Type B pancreatic cell (in vitro differentiated cells): ENCODE data around the gene METTL14. TPM values are rescaled to one million over a fixed set of nuclear protein-coding genes. Genes with fewer than 3 reads are reported as not detected.

Experiments
- DNase-seq: peaks from one replicate; pipeline ENCODE4 v3.0.0; 2021; ENCODE audit warnings: mixed read lengths; ENCODE audit not compliant: unreplicated experiment; ENCODE audit errors: extremely low spot score
- H3K27ac Mint-ChIP-seq: 2 replicates; pipeline ENCODE4 v1.8.0; 2021; ENCODE audit warnings: mild to moderate bottlenecking, mixed read lengths
- H3K27me3 Mint-ChIP-seq: 2 replicates; pipeline ENCODE4 v1.8.0; 2021; ENCODE audit warnings: mixed read lengths
- H3K36me3 Mint-ChIP-seq: 2 replicates; pipeline ENCODE4 v1.8.0; 2021; ENCODE audit warnings: mixed read lengths
- H3K4me1 Mint-ChIP-seq: one replicate; pipeline ENCODE4 v1.8.0; 2021; ENCODE audit warnings: mixed read lengths; ENCODE audit not compliant: unreplicated experiment
- H3K4me3 Mint-ChIP-seq: 2 replicates; pipeline ENCODE4 v1.8.0; 2021; ENCODE audit warnings: mild to moderate bottlenecking, mixed read lengths
- H3K9me3 Mint-ChIP-seq: 2 replicates; pipeline ENCODE4 v1.8.0; 2021; ENCODE audit warnings: mixed read lengths
- CTCF ChIP-seq: fragments of 200-600 bp; sonication (generic); conservative IDR thresholded peaks from 2 replicates; pipeline ENCODE4 v1.5.0; 2021; ENCODE audit warnings: antibody characterized with exemption, mild to moderate bottlenecking
- total RNA-seq: library from RNA; stranded (reverse); gene quantifications from 2 replicates; pipeline ENCODE4 v1.2.1, GENCODE V29; 2021; ENCODE audit warnings: low replicate concordance

The METTL14 gene
- total RNA-seq, 1 donor from 2014 or later: 48.2 TPM

GRCh38 chr4:118752551-118752950 lies 67.4 kb downstream of the METTL14 start:
- Mint-ChIP-seq H3K9me3 (no peaks in the 10 kb centered on the region), H3K36me3 (peaks cover 31% of the 10 kb centered on the region), H3K27me3 (no peaks in the 10 kb centered on the region), H3K27ac (no peak overlapping the region), H3K4me3 (no peak overlapping the region), H3K4me1 (peaks cover 20% of the 10 kb centered on the region)
- TF ChIP-seq CTCF: no peak
- DNase-seq: no peak

GRCh38 chr4:118753096-118753495 lies 67.9 kb downstream of the METTL14 start:
- no peak for TF ChIP-seq CTCF
- Mint-ChIP-seq H3K4me1 (peaks cover 20% of the 10 kb centered on the region), H3K27ac (no peak overlapping the region)

DNA sequence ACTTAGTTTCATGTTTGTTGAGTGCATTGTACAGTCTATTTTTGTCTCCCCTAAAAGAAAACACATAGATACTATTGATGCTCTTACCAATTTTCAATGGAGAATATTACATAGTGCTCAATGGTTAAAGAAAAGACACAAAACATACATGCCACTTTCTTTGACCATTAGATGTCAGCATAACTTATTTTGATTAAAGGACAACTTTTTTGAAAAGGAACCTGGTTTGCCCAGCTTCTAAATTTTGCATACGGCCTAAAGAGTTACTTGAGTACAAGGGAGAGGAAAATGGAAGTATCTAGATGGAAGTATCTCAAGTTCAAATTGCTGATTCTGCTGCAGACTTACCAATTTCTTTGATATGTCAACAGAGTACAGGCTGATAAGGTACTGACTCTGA lies 68.5 kb downstream of the METTL14 start:
- H3K9me3 Mint-ChIP-seq: no peaks in the 10 kb centered on the region
- no peak for TF ChIP-seq CTCF
- DNase-seq: no peak
- H3K27me3 Mint-ChIP-seq: no peaks in the 10 kb centered on the region
- no peak overlapping the region for H3K4me3 Mint-ChIP-seq
- no peak overlapping the region for H3K27ac Mint-ChIP-seq
- peaks cover 31% of the 10 kb centered on the region for H3K36me3 Mint-ChIP-seq
- H3K4me1 Mint-ChIP-seq: peaks cover 20% of the 10 kb centered on the region

More at GRCh38 chr4:118753096-118753495, 67.9 kb downstream of the METTL14 start:
- Mint-ChIP-seq H3K36me3 (peaks cover 31% of the 10 kb centered on the region), H3K9me3 (no peaks in the 10 kb centered on the region), H3K27me3 (no peaks in the 10 kb centered on the region), H3K4me3 (no peak overlapping the region)
- no peak for DNase-seq

- Mint-ChIP-seq H3K27ac (no peak overlapping the region), H3K36me3 (peaks cover 40% of the 10 kb centered on the region), H3K4me3 (no peak overlapping the region), H3K27me3 (no peaks in the 10 kb centered on the region), H3K9me3 (no peaks in the 10 kb centered on the region), H3K4me1 (peaks cover 28% of the 10 kb centered on the region)
- no peak for DNase-seq
- no peak for TF ChIP-seq CTCF
These were observed 69.7 kb downstream of the METTL14 start for GRCh38 chr4:118754890-118755289.

DNA sequence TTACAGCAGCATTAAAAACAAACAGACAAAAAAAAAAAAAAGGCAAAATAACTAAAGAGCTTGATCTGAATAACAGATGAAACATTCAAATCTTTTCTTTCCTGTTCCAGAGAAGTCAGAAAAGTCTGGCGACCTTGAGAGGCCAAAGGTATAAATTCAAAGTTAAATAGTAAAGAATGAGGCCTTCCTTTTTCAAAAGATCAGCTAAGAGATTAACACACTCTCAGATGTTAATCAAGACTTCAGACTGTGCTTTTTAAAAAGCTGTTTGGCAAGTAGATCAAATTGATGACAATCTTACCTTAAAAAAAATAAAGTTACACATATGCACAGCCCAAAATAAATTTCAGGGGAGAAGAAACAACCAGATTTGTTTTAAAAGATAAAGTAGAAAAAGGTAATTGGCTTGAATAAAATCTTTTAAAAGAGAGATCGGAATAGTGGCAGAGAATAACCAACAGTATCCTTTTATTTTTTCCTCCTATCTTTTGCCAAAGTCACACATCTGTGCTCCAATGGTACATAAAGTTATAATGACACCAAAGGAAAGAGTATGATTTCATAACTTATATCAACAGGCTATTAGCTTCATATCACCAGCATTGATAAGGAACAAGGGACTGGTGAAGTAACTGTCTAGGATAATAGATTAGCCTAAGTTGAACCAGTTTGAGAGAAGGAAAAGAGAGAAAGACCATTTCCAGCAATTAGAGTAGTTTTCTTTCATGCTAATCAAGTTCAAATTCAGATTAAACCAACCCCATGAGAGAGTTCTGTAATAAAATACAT lies 70.4 kb downstream of the METTL14 start:
- Mint-ChIP-seq H3K27me3 (no peaks in the 10 kb centered on the region), H3K9me3 (no peaks in the 10 kb centered on the region), H3K4me3 (no peak overlapping the region), H3K4me1 (peaks cover 28% of the 10 kb centered on the region), H3K36me3 (peaks cover 41% of the 10 kb centered on the region), H3K27ac (no peak overlapping the region)
- TF ChIP-seq CTCF: no peak
- DNase-seq: no peak
